ENCODE measurements around the gene CTIF. TPM values are rescaled to one million over a fixed set of nuclear protein-coding genes. Genes with fewer than 3 reads are reported as not detected.
A peak's percentile ranks its signal among the peaks of the same experiment; 100 is the strongest.
"Not testable (repeated sequence)": the region's sequence is repeated elsewhere in the genome, so short reads cannot be mapped to it uniquely, and the experiment has no call there.

Gene CTIF
- total RNA-seq, 1 donor from 2014 or later = 84.3 TPM

DNA sequence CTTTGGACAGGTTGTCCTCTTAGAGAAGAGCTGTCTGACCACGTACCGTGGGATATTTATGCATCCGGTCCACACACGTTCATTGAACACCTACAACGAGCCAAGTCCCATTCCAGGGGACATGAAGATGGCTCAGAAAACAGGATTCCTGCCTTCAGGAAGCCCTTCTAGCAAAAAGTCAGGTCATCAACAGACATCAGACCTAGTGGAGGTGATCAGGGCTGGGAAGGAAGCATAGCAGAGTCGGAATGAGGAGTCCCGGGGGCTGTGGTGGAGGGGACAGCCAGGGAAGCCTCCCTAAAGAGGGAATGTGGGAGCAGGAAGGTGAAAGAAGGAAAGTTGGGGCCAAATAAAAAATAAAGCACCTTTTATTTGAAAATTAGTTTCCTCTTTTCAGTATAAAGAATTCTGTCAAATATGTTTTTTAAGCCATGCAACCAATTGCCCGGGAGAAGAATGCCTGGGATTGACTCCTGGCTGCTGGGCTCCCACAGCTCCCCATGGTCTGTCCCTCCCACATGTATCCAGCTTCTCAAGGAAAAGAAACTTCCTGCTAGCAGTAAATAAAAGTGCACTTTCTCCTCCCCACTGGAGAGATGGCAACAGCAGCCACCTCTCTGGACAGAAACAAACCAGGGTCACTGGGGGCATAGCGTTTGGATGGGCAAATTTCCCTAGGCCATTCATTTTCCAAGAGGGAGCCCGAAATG lies 267.1 kb downstream of the CTIF start:
- no peak for DNase-seq (ENCODE audit: low spot score)
- intact Hi-C loops (cut with DNase I) = no loop called here

DNA sequence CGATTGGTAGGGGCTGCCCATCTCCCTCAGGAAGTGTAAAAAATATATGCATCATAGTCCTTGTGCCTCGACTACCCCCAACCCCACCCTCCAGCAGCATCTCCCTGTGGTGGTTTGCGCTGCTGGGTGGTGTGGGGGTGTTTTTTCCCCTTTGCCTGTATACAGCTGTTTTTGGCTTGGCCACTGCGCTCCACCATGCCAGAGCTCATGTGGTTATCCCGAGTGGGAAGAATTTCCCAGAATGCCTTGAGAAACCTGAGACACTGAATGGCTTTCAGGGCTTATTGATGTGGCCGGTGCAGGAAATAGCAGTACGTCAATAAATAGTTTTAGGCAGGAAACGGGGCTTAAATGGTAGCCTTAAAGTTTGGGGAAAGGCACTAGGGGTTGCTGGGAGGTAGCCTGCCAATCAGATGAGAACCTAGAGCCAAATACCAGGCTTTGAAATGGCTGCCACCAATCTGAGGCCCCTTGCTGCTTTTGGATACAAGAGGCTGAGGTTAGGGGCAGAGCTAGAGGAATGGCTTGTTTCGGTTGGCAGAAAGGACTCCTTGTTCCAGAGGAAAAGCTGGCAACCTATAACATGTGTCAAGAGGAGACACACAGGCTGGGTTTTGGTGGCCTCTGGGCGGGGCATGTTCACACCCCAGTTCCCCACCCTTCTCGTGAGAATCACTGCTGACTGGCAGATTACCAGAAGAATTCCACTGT lies 267.9 kb downstream of the CTIF start:
- peak; percentile 70 for DNase-seq (ENCODE audit: low spot score)
- intact Hi-C loops (cut with DNase I) = no loop called here

DNA sequence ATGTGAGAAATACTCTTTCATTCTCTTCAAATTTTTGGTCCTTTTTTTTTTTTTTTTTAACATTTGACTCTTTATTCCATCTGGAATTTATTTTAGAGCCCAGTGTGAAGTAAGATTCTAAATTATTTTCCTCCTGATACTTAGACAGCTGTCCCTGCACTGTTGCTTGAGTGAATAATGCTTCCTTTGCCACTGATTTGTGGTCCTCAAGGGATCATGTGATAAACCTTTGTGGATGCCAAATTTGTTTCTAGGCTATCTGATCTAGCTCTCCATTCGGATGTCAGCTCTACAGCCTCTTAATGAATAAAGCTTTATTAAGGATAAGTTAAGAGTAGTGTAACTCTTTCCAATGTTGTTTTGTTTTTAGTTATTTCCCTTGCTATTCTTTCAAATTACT lies 269.6 kb downstream of the CTIF start:
- DNase-seq (ENCODE audit: low spot score) = no peak
- intact Hi-C loops (cut with DNase I) = no loop called here

DNA sequence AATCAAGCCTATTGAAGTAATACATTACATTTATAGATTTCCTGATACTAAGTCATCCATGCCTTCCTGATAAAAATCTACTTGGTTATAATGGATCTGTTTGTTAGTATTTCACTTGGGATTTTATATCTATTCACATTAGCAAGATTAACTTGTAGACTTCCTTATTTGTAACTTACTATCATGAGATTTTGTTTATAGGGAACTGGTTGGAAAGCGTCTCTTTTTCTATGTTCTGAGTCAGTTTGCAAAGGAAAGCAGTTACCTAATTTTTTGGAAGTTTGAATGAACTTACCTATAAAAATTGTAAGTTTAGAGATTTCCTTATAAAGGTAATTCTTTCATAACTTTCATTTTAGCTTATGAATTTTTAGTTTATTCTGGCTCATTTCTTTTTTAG lies 270.5 kb downstream of the CTIF start:
- DNase-seq (ENCODE audit: low spot score) = no peak
- intact Hi-C loops (cut with DNase I) = no loop called here

GRCh38 chr18:48810805-48811204 lies 272.0 kb downstream of the CTIF start:
- intact Hi-C loops (cut with DNase I) = no loop called here
- no peak for DNase-seq (ENCODE audit: low spot score)

- DNase-seq (ENCODE audit: low spot score) = no peak
- intact Hi-C loops (cut with DNase I) = no loop called here
Measured at GRCh38 chr18:48811401-48811800, 272.6 kb downstream of the CTIF start.

GRCh38 chr18:48811977-48812451 lies 273.2 kb downstream of the CTIF start:
- DNase-seq (ENCODE audit: low spot score) = peak; percentile 27

GRCh38 chr18:48813321-48813720 lies 274.5 kb downstream of the CTIF start:
- intact Hi-C loops (cut with DNase I) = no loop called here
- no peak for DNase-seq (ENCODE audit: low spot score)

More at GRCh38 chr18:48811977-48812451, 273.2 kb downstream of the CTIF start:
- intact Hi-C loops (cut with DNase I) = not testable (repeated sequence)

DNA sequence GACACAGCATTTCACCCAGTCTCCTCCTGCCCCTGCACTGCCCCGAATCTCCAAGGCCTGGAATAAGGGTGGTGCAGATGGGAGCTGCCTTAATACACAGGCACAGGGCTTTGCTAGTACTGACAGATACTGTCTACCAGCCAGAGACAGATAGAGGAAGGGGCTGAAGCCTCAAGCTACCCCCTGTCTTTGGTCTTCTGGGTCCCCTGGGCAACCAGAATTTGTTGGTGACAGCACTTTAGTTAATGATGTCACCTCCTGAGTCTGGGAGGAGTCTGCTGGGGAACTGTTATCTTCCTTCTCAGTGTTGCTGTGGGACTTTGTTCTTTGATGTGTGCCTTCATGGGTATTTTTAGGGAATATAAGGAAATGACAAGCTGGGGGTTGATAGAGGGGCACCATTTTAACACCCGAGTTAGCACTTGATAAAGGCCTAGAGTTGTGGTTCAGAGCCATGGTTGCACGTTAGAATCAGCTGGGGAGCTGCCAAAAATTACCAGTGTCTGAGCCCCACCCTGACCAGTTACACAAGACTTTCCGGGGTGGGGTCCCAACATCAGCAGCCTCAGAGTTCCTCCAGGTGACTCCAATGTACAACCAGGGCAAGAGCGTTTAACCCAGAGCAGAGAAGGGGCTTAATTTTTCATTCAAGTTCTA lies 275.1 kb downstream of the CTIF start:
- intact Hi-C loops (cut with DNase I) = no loop called here

GRCh38 chr18:48814490-48815178 lies 275.8 kb downstream of the CTIF start:
- intact Hi-C loops (cut with DNase I) = no loop called here
- DNase-seq (ENCODE audit: low spot score) = peak; percentile 15

More for the DNA sequence above, 275.1 kb downstream of the CTIF start:
- peak; percentile 24 for DNase-seq (ENCODE audit: low spot score)

DNA sequence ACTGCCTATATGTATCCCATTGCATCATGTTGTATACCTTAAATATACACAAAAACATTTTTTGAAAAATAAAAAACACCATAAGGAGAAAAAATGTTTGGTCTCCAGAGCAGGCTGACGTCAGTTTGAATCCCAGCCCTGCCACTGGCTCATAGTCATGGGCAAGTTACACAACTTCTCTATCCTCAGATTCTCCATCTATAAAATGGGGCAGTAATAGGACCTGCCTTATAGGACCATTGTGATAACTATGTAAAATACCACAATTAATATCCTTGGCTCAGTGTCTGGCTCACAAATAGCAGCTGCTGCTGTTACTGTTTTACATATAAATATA lies 276.3 kb downstream of the CTIF start:
- intact Hi-C loops (cut with DNase I) = no loop called here
- DNase-seq (ENCODE audit: low spot score) = no peak

DNA sequence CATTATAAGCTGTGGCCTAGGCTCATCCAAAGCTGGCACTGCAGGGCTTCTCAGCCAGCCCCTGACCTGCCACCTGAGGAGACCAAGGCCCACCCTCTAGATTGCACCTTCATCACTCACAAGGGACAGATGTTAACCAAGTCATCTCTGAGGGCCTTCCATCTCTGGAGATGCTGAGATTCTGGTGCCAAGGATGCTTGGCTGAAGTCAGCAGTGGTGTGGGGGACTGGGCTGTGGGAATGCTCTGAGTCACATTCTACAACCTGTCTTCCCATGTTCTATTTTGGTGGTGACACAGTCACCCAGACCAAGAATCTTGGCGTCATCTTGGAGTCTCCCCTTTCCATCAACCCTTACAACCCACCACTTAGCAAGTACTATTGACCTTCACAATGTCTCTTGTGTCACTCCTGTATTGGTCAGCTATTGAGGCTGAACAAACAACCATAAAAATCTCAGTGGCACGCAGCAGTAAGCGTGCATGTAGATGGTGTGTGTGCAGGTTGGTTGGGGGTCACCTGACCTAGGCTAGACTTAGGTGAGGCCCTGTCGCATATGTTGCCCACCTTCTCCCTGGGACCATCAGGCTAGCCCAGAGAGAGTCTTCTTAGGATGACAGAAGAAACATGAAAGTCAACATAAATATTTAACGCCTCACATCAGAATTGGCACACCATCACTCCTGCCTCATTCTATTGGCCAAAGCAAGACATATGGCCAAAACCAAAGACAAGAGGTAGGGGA lies 276.9 kb downstream of the CTIF start:
- peak; percentile 24 for DNase-seq (ENCODE audit: low spot score)
- intact Hi-C loops (cut with DNase I) = no loop called here

- intact Hi-C loops (cut with DNase I) = no loop called here
- DNase-seq (ENCODE audit: low spot score) = peak; percentile 54
Measured at GRCh38 chr18:48816554-48816953, 277.7 kb downstream of the CTIF start.

GRCh38 chr18:48817021-48817461 lies 278.2 kb downstream of the CTIF start:
- DNase-seq (ENCODE audit: low spot score) = peak; percentile 27
- intact Hi-C loops (cut with DNase I) = no loop called here

- peak; percentile 44 for DNase-seq (ENCODE audit: low spot score)
- intact Hi-C loops (cut with DNase I) = no loop called here
Measured at GRCh38 chr18:48818329-48819254, 279.8 kb downstream of the CTIF start.

- peak; percentile 57 for DNase-seq (ENCODE audit: low spot score)
- intact Hi-C loops (cut with DNase I) = no loop called here
Measured at GRCh38 chr18:48819276-48819675, 280.4 kb downstream of the CTIF start.

DNA sequence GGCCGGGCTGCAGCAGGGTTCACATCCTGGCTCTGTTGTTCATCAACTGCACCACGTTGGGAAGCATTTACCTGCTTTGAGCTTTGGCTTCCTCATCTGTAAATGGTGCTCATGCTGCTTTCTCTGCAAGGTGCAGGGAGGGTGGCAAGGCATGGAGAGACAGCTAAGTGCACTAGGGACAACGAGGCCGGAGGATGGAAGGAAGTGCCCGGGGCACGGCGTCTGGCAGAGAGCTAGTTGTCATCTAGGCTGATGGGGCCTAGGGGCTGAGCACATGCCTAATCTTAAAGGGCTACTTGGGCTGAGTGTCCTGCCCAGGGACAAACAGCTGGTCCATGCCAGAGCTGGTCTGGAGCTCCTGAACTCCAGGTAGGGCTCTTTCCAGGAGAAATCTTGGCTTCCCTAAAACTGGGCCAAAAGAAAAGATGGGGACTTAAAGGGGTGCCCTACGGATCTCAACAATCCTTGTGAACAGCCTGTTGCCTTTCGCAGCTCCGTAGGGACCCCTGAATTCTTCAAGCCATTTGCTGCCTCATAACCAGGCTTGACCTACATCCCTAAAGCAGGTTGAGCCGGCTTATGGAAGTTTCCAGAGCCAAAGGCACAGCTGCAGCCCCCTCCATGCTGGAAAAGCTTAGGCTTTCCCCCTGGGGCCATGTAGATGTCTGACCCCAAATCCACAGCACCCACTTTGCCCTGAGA lies 281.1 kb downstream of the CTIF start:
- peak; percentile 49 for DNase-seq (ENCODE audit: low spot score)
- intact Hi-C loops (cut with DNase I) = no loop called here

Data from cardiac septum (tissue), 1 donor.